Ovary (tissue), 3 donors: ENCODE data around the gene SND1.

ENCODE experiments used
- POLR2A ChIP-seq: fragments of 450-650 bp; IDR thresholded peaks from one replicate; pipeline ENCODE4 v1.6.1; 2017; ENCODE audit warnings: antibody characterized with exemption, mild to moderate bottlenecking, moderate library complexity
- TF ChIP-seq, protein P1 (sequence below), 3 donors: fragments of 450-650 bp in 2 of 3; fragments of 200-600 bp in 1 of 3; IDR thresholded peaks; one replicate each; pipeline versions ENCODE4 v1.5.1 to v1.8.0; 2016 to 2022; ENCODE audit warnings: antibody characterized with exemption in 3 of 3, mild to moderate bottlenecking in 1 of 3
- donor health status: DM: no; HTN: no; CAD: no.

DNA sequence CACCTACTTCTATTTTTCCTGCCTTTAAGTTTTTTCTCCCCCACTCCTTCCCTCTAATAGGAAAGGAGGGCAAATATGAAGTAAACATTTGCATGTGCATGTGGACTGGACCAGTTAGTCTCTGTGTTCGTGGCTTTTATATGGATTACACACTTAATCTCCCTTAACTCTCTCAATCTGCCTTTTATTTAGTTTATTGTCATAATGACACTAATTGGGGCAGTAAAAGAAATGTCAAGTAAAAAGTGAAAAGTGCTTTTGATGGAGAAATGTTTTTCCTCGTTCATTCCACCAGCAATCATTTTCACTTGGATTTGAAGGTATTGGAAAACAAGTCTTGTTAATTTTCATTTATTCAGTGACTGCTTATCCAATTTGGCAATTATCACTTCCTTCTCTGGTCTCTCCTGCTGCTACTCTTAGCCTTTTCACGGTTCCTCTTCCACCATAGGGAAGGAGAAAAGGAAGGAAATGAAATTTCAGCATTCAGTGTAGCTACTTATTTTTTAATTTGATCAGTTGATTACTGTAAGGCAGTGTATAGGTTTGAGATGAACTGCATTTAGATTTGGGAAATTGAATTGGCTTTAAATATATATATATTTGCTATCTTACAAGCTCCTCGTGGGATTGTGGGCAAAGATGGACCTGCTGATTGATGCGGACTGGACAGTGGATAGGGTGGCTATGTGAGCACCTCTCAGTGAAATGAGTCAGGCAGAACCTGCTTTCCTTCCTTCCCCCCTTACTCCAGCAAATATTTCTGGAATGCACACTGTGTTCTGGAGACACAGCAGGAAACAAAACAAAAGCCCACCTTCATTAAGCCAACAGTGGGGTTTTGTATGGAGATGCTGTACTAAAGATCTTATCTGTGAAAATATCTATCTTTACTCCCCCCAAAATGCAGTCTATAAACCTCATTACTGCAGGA is 301.7 kb downstream of the SND1 start:
- TF ChIP-seq POLR2A, result no peak
- TF ChIP-seq, protein P1, sequence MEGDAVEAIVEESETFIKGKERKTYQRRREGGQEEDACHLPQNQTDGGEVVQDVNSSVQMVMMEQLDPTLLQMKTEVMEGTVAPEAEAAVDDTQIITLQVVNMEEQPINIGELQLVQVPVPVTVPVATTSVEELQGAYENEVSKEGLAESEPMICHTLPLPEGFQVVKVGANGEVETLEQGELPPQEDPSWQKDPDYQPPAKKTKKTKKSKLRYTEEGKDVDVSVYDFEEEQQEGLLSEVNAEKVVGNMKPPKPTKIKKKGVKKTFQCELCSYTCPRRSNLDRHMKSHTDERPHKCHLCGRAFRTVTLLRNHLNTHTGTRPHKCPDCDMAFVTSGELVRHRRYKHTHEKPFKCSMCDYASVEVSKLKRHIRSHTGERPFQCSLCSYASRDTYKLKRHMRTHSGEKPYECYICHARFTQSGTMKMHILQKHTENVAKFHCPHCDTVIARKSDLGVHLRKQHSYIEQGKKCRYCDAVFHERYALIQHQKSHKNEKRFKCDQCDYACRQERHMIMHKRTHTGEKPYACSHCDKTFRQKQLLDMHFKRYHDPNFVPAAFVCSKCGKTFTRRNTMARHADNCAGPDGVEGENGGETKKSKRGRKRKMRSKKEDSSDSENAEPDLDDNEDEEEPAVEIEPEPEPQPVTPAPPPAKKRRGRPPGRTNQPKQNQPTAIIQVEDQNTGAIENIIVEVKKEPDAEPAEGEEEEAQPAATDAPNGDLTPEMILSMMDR (IDR thresholded peaks at IDR 0.05), result no peak
